ENCODE measurements around the gene VIPAS39. TPM values are rescaled to one million over a fixed set of nuclear protein-coding genes. Genes with fewer than 3 reads are reported as not detected.

VIPAS39 gene
- total RNA-seq, 4 donors from 2014 or later: 10.5 to 24.0 (median 16.2) TPM

GRCh38 chr14:77378701-77379100 is 78.7 kb downstream of the VIPAS39 start:
- TF ChIP-seq POLR2A (IDR thresholded peaks at IDR 0.05): no peak
- no peak for TF ChIP-seq EP300 (IDR thresholded peaks at IDR 0.05)
- no peak for TF ChIP-seq CTCF (IDR thresholded peaks at IDR 0.05)
- Histone ChIP-seq H3K27me3 (no peaks in the 10 kb centered on the region), H3K4me3 (no peak overlapping the region), H3K4me1 (peaks cover 0 to 23% (median 0%) of the 10 kb centered on the region in 4 donors), H3K9me3 (no peaks in the 10 kb centered on the region), H3K27ac (no peak overlapping the region), H3K36me3 (no peaks in the 10 kb centered on the region)
- no peak for DNase-seq (ENCODE audit: low spot score in 2 of 2)
- 90 to 91% methylated on average over 6 of the region's 6 CpGs for WGBS, 2 donors

- Histone ChIP-seq H3K27me3 (no peaks in the 10 kb centered on the region), H3K4me3 (peak overlapping the region; percentile 58 to 89 (median 80)), H3K36me3 (no peaks in the 10 kb centered on the region), H3K27ac (peak overlapping the region in 1 of 4 donors; percentile 85), H3K9me3 (no peaks in the 10 kb centered on the region), H3K4me1 (peaks cover 0 to 23% (median 0%) of the 10 kb centered on the region in 4 donors)
- 16 to 18% methylated on average over 10 of the region's 10 CpGs for WGBS, 2 donors
- DNase-seq (ENCODE audit: low spot score in 2 of 2): no peak
- TF ChIP-seq POLR2A (IDR thresholded peaks at IDR 0.05) (no peak), EP300 (IDR thresholded peaks at IDR 0.05) (no peak), CTCF (IDR thresholded peaks at IDR 0.05) (no peak)
These were observed 79.9 kb downstream of the VIPAS39 start for GRCh38 chr14:77377502-77377844.

- WGBS, 2 donors: 0 to 1% methylated on average over 31 to 46 of the region's 69 CpGs
- peaks cover 0 to 26% (median 0%) of the 10 kb centered on the region in 4 donors for H3K4me1 ChIP-seq
- no peaks in the 10 kb centered on the region for H3K36me3 ChIP-seq
- peak within 1 kb of the TSS; percentile 21 to 87 (median 82) for H3K27ac ChIP-seq
- peak; percentile 51 to 52 for DNase-seq (ENCODE audit: low spot score in 2 of 2)
- H3K27me3 ChIP-seq: no peaks in the 10 kb centered on the region
- no peaks in the 10 kb centered on the region for H3K9me3 ChIP-seq
- TF ChIP-seq POLR2A (IDR thresholded peaks at IDR 0.05) (peak in 1 of 2 donors; percentile 43), CTCF (IDR thresholded peaks at IDR 0.05) (peak in 4 of 5 experiments; percentile 17 to 50 (median 45)), EP300 (IDR thresholded peaks at IDR 0.05) (no peak)
- peak within 1 kb of the TSS; percentile 58 to 89 (median 80) for H3K4me3 ChIP-seq
These were observed 80.5 kb downstream of the VIPAS39 start, which contains the start of the genes SAMD15 and TMED8 for GRCh38 chr14:77376771-77377501. TSS of gene SAMD15 (plus strand) at chr14:77377379. CDS start at chr14:77377419, 40 bp downstream. TSS of gene TMED8 (minus strand) at chr14:77377094. CDS start at chr14:77377053, 41 bp downstream.

Small RNA genes lying within 50 kb of the gene (small RNA-seq; reads per million reads assigned to genes)
- not detected for gene RF00404

Other genes starting within 250 kb of the VIPAS39 start
- not detected for gene NGB, start 186.4 kb downstream of the VIPAS39 start, total RNA-seq
- gene POMT2, start 136.7 kb downstream of the VIPAS39 start, total RNA-seq: 10 to 100 TPM; 23.9 to 38.7 (median 28.9) TPM
- gene GSTZ1, start 136.6 kb downstream of the VIPAS39 start, total RNA-seq: 10 to 100 TPM in 3 of 4 donors, 1 to 10 TPM in 1; 9.4 to 24.7 (median 14.6) TPM
- gene TMED8, start 80.5 kb downstream of the VIPAS39 start, total RNA-seq: 10 to 100 TPM; 11.7 to 14.0 (median 12.4) TPM
- gene SAMD15, start 80.2 kb downstream of the VIPAS39 start, total RNA-seq: 1 to 10 TPM in 3 of 4 donors, not detected in 1; 1.1 to 3.1 (median 1.5) TPM
- gene NOXRED1, start 34.1 kb downstream of the VIPAS39 start, total RNA-seq: 1 to 10 TPM in 1 of 4 donors, not detected in 3; 9.0 TPM
- gene AHSA1, start 492 bp upstream of the VIPAS39 start, total RNA-seq: 100 to 1,000 TPM in 2 of 4 donors, 10 to 100 TPM in 2; 58.5 to 146 (median 102) TPM
- gene ISM2, start 41.2 kb upstream of the VIPAS39 start, total RNA-seq: under 1 TPM in 1 of 4 donors, not detected in 3; 0.44 TPM
- gene SPTLC2, start 159.0 kb upstream of the VIPAS39 start, total RNA-seq: 10 to 100 TPM; 25.5 to 45.2 (median 29.7) TPM

Data from tibial nerve (tissue), 4 donors.